Measurements from ENCODE around the gene UBE2R2.
"Not testable (repeated sequence)": the region's sequence is repeated elsewhere in the genome, so short reads cannot be mapped to it uniquely, and the experiment has no call there.

Gene UBE2R2

GRCh38 chr9:33817327-33818166, 587 bp downstream of the UBE2R2 start:
- peaks cover 55% of the 10 kb centered on the region for H3K4me1 Mint-ChIP-seq
- no peaks in the 10 kb centered on the region for H3K9me3 Mint-ChIP-seq
- no peak overlapping the region for H3K27ac Mint-ChIP-seq
- peak overlapping the region; percentile 98 for H3K4me3 Mint-ChIP-seq
- H3K27me3 Mint-ChIP-seq = no peaks in the 10 kb centered on the region
- H3K36me3 Mint-ChIP-seq = peaks cover 3% of the 10 kb centered on the region

- no peaks in the 10 kb centered on the region for H3K9me3 Mint-ChIP-seq
- peaks cover 55% of the 10 kb centered on the region for H3K4me1 Mint-ChIP-seq
- no peaks in the 10 kb centered on the region for H3K27me3 Mint-ChIP-seq
- H3K27ac Mint-ChIP-seq = peak overlapping the region; percentile 99
- H3K4me3 Mint-ChIP-seq = peak overlapping the region; percentile 98
- H3K36me3 Mint-ChIP-seq = peaks cover 3% of the 10 kb centered on the region
Measured at GRCh38 chr9:33818167-33818846, 1.3 kb downstream of the UBE2R2 start.

GRCh38 chr9:33818847-33819500, 2.0 kb downstream of the UBE2R2 start:
- Mint-ChIP-seq H3K9me3 (no peaks in the 10 kb centered on the region), H3K4me1 (peaks cover 56% of the 10 kb centered on the region)

GRCh38 chr9:33820231-33820745, 3.3 kb downstream of the UBE2R2 start:
- peaks cover 44% of the 10 kb centered on the region for H3K4me1 Mint-ChIP-seq
- no peaks in the 10 kb centered on the region for H3K27me3 Mint-ChIP-seq
- H3K27ac Mint-ChIP-seq = peak overlapping the region; percentile 46
- peak overlapping the region; percentile 62 for H3K4me3 Mint-ChIP-seq
- peaks cover 3% of the 10 kb centered on the region for H3K36me3 Mint-ChIP-seq
- H3K9me3 Mint-ChIP-seq = no peaks in the 10 kb centered on the region

More at GRCh38 chr9:33818847-33819500, 2.0 kb downstream of the UBE2R2 start:
- H3K4me3 Mint-ChIP-seq = peak overlapping the region; percentile 98
- no peaks in the 10 kb centered on the region for H3K27me3 Mint-ChIP-seq
- peak overlapping the region; percentile 99 for H3K27ac Mint-ChIP-seq
- H3K36me3 Mint-ChIP-seq = peaks cover 3% of the 10 kb centered on the region

GRCh38 chr9:33823801-33824200, 6.8 kb downstream of the UBE2R2 start:
- peaks cover 3% of the 10 kb centered on the region for H3K36me3 Mint-ChIP-seq
- no peak overlapping the region for H3K27ac Mint-ChIP-seq
- H3K27me3 Mint-ChIP-seq = no peaks in the 10 kb centered on the region
- peaks cover 32% of the 10 kb centered on the region for H3K4me1 Mint-ChIP-seq
- no peaks in the 10 kb centered on the region for H3K9me3 Mint-ChIP-seq
- no peak overlapping the region for H3K4me3 Mint-ChIP-seq

- not testable (repeated sequence) for H3K27ac Mint-ChIP-seq, H3K4me1 Mint-ChIP-seq, H3K36me3 Mint-ChIP-seq
Measured at GRCh38 chr9:33827285-33827684, 10.3 kb downstream of the UBE2R2 start.

GRCh38 chr9:33829641-33830230, 12.8 kb downstream of the UBE2R2 start:
- H3K27ac Mint-ChIP-seq, H3K36me3 Mint-ChIP-seq, H3K9me3 Mint-ChIP-seq, H3K27me3 Mint-ChIP-seq, H3K4me3 Mint-ChIP-seq: not testable (repeated sequence)
- H3K4me1 Mint-ChIP-seq = peaks cover 12% of the 10 kb centered on the region

More at GRCh38 chr9:33827285-33827684, 10.3 kb downstream of the UBE2R2 start:
- not testable (repeated sequence) for H3K4me3 Mint-ChIP-seq, H3K27me3 Mint-ChIP-seq, H3K9me3 Mint-ChIP-seq

- H3K27me3 Mint-ChIP-seq = no peaks in the 10 kb centered on the region
- no peaks in the 10 kb centered on the region for H3K9me3 Mint-ChIP-seq
- H3K27ac Mint-ChIP-seq = no peak overlapping the region
- no peak overlapping the region for H3K4me3 Mint-ChIP-seq
- peaks cover 2% of the 10 kb centered on the region for H3K36me3 Mint-ChIP-seq
- peaks cover 58% of the 10 kb centered on the region for H3K4me1 Mint-ChIP-seq
Measured at GRCh38 chr9:33835625-33836260, 18.8 kb downstream of the UBE2R2 start.

- not testable (repeated sequence) for H3K27me3 Mint-ChIP-seq, H3K9me3 Mint-ChIP-seq, H3K36me3 Mint-ChIP-seq
- Mint-ChIP-seq H3K4me1 (peaks cover 59% of the 10 kb centered on the region), H3K27ac (peak overlapping the region; percentile 35), H3K4me3 (peak overlapping the region; percentile 33)
Measured at GRCh38 chr9:33836261-33836660, 19.3 kb downstream of the UBE2R2 start.

GRCh38 chr9:33837138-33837537, 20.2 kb downstream of the UBE2R2 start:
- Mint-ChIP-seq H3K4me1 (peaks cover 68% of the 10 kb centered on the region), H3K27ac (no peak overlapping the region), H3K4me3 (no peak overlapping the region), H3K9me3 (no peaks in the 10 kb centered on the region), H3K27me3 (no peaks in the 10 kb centered on the region), H3K36me3 (peaks cover 2% of the 10 kb centered on the region)

GRCh38 chr9:33840381-33840780, 23.4 kb downstream of the UBE2R2 start:
- Mint-ChIP-seq H3K4me1 (peaks cover 69% of the 10 kb centered on the region), H3K27me3 (no peaks in the 10 kb centered on the region), H3K4me3 (no peak overlapping the region), H3K36me3 (peaks cover 4% of the 10 kb centered on the region), H3K27ac (peak overlapping the region; percentile 82), H3K9me3 (no peaks in the 10 kb centered on the region)

- Mint-ChIP-seq H3K27ac (peak overlapping the region; percentile 51), H3K36me3 (peaks cover 7% of the 10 kb centered on the region), H3K9me3 (no peaks in the 10 kb centered on the region), H3K4me1 (peaks cover 64% of the 10 kb centered on the region), H3K4me3 (no peak overlapping the region), H3K27me3 (no peaks in the 10 kb centered on the region)
Measured at GRCh38 chr9:33843312-33843961, 26.5 kb downstream of the UBE2R2 start.

- peaks cover 7% of the 10 kb centered on the region for H3K36me3 Mint-ChIP-seq
- H3K4me3 Mint-ChIP-seq = no peak overlapping the region
- H3K9me3 Mint-ChIP-seq = no peaks in the 10 kb centered on the region
- no peaks in the 10 kb centered on the region for H3K27me3 Mint-ChIP-seq
- H3K27ac Mint-ChIP-seq = peak overlapping the region; percentile 73
- H3K4me1 Mint-ChIP-seq = peaks cover 59% of the 10 kb centered on the region
Measured at GRCh38 chr9:33846231-33846630, 29.3 kb downstream of the UBE2R2 start.

- H3K27me3 Mint-ChIP-seq, H3K9me3 Mint-ChIP-seq, H3K4me3 Mint-ChIP-seq, H3K36me3 Mint-ChIP-seq, H3K27ac Mint-ChIP-seq: not testable (repeated sequence)
- H3K4me1 Mint-ChIP-seq = peaks cover 52% of the 10 kb centered on the region
Measured at GRCh38 chr9:33847894-33848205, 30.9 kb downstream of the UBE2R2 start.

GRCh38 chr9:33850267-33850629, 33.3 kb downstream of the UBE2R2 start:
- Mint-ChIP-seq H3K27ac (no peak overlapping the region), H3K4me1 (peaks cover 60% of the 10 kb centered on the region), H3K4me3 (no peak overlapping the region), H3K36me3 (peaks cover 3% of the 10 kb centered on the region), H3K27me3 (no peaks in the 10 kb centered on the region), H3K9me3 (no peaks in the 10 kb centered on the region)
